HG02884 (cell line): Measurements from ENCODE around the gene LOXHD1.

Experiments
- ATAC-seq: cut with Tn5 transposase; IDR thresholded peaks from one replicate; pipeline ENCODE4 v1.9.1; 2021; ENCODE audit warnings: mild to moderate bottlenecking, moderate library complexity; ENCODE audit not compliant: unreplicated experiment

The LOXHD1 gene

GRCh38 chr18:46627136-46627535 is 29.9 kb downstream of the LOXHD1 start:
- ATAC-seq, result no peak

GRCh38 chr18:46625069-46625468 is 32.0 kb downstream of the LOXHD1 start:
- ATAC-seq, result no peak

GRCh38 chr18:46624127-46624526 is 32.9 kb downstream of the LOXHD1 start:
- no peak for ATAC-seq

DNA sequence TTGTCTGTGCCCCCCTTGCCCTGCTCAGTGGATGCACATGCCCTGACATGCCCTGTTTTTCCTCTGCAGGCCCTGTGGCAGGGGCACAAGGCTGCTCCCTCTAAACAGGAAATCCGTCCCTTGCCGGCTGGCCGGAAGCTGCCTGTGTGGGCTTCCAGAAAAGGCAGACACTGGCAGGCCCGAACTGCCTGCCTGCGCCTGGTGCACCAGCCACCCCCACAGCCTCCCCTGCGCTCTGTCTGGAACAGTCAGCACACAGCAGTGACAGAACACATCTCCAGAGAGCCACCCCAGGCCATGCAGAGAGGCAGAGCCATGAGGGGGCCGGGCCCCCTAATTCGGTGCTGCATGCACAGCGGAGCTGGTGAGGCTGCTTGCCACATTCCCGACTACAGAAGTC is 33.5 kb downstream of the LOXHD1 start:
- ATAC-seq, result no peak

GRCh38 chr18:46622999-46623398 is 34.0 kb downstream of the LOXHD1 start:
- no peak for ATAC-seq

DNA sequence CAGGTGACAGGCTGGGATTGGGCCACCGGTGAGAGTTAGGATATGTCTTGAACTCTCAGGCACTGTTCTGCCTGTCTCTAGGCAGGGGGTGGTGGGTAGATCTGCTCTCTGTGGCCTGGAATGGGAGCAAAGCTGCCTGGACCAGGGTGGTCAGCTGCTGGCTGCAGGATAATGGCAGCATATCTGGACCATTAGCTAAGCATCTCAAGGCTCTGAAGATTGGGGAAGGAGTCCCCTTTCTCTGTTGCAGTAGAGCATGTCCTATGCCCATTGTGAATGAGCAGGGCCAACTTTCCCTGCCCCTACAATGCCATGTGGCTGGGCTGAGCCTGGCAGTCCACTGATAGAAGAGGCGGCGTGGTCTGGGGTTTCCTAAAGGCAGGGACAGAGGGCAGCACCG is 34.6 kb downstream of the LOXHD1 start:
- no peak for ATAC-seq

DNA sequence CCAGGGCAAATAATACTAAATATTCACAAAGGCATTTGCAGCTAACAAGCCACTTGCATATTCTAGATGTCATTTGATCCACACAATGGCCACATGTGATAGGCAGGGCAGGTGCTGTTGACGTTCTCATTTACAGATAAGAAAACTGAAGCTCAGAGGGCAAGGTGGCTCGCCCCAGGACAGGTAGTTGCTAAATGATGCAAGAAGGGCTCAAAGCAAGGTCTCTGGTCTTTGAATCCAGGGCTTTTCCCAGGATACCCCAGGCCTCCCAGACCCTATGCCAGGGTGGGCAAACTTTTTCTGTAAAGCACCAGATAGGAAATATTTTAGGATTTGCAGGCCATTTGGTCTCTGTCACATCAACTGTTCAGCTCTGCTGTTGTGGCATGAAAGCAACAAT is 35.1 kb downstream of the LOXHD1 start:
- no peak for ATAC-seq

DNA sequence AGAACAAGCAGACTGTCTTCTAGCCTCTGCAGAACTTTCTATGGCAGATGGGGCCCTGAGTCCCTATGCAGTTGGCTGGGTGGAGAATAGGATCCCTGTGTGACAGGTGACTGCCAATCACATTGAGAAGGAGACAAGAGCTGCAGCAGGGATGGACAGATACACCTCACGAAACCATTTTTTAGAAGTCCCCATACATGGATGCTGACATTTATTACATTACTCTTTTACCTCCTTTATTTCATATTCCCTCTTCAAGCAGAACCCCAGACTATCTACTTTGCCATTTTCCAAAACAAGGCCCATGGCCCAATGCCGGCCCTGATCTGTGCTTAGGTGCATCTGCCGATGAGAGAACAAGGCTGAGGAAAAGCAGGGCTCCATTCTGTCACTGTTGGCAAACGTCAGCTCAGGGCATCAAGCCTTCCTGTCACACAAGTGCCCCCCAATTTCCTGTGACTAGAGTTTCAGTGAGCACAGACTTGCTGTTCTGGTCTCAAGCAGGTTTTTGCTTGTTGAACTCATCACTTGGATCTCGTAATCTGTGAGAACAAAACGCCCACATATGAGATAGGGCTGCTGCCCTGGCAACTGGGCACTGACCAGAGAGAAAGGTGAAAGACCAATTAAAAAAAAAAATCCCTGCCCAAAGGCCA is 35.8 kb downstream of the LOXHD1 start:
- ATAC-seq, result no peak

GRCh38 chr18:46619559-46619958 is 37.5 kb downstream of the LOXHD1 start:
- ATAC-seq, result no peak

GRCh38 chr18:46615720-46616119 is 41.3 kb downstream of the LOXHD1 start:
- ATAC-seq, result no peak

DNA sequence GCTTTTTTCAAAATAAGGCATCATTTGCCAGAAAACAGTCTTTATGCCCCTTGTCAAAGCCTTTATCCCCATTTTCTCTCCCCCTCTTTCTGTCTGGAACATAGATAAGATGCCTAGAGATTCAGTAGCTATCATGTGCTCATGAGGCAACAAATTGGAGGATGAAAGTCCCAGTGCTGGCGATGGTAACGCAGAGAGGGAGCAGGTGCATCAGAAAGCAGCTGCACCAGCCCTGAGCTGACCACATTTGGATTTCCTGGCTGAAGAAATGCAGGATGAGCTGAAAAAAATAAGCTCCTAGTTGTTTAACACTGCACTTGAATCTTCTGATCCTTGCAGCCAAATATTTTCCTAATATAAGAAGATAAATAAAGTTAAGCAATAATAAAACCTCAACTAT is 48.0 kb downstream of the LOXHD1 start:
- ATAC-seq, result no peak

DNA sequence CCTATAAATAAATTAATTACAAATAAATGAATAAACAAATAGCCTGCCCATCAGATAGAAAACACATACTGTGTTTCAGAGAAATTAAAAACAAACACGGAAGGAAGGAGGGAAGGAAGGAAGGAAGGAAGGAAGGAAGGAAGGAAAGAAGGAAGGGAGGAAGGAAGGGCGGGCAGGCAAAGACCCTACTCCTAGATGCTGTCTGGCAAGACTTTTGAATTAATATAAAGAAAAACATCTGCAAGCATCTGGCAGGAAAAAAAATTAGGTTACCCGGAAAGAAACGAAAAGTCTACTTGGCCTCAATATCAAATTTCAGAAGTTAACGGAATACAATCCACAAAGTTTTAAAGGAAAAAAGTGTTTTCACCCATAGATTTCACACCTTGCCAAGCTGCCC is 49.1 kb downstream of the LOXHD1 start:
- ATAC-seq, result no peak

DNA sequence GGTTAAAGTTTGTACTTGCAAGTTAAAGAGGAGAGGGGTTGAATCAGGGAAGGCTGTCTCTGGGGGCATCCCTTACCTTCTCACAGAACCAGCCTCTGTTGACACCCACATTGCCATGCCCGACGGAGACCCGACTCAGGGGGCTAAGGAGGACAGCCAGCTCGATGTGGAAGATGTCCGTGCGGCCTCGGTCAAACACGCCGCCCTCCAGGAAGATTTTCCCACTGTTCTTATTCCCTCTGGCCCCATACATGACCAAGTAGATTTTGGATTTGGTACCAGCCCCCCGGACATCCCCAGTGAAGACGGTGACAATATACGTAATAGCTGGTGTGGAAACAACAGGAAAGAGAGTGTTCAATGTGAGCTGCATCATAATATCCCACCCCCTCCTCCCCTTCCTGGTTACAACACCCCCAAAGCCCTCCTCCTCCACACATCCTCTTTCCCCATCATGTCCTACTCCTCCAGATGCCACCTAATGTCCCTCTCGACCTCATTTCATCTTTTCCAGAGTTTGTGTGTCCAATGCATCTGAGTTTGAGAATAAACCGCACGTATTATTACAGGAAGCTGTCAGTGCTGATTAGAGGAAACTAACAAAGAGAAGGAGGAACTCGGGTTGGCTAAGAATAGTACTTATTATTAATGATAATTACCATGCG is 55.7 kb downstream of the LOXHD1 start:
- no peak for ATAC-seq

DNA sequence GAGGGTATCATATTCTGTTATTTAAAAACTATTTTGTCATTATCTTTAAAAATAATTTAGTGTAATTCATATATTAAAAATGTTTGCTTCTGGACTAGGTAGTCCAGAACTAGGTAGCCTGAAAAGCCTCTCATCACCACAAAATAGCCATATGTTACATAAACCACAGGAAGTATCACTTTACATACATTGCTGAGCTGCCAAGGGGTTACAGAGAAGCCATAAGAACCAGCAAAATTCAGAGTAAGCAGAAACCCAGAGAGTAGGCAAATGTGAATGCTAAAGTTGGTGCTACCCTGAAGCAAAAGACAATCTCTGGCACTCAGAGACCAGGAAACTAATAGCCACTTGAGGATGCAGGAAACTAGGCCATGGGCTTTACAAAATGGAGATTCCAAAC is 60.9 kb downstream of the LOXHD1 start:
- ATAC-seq, result no peak

DNA sequence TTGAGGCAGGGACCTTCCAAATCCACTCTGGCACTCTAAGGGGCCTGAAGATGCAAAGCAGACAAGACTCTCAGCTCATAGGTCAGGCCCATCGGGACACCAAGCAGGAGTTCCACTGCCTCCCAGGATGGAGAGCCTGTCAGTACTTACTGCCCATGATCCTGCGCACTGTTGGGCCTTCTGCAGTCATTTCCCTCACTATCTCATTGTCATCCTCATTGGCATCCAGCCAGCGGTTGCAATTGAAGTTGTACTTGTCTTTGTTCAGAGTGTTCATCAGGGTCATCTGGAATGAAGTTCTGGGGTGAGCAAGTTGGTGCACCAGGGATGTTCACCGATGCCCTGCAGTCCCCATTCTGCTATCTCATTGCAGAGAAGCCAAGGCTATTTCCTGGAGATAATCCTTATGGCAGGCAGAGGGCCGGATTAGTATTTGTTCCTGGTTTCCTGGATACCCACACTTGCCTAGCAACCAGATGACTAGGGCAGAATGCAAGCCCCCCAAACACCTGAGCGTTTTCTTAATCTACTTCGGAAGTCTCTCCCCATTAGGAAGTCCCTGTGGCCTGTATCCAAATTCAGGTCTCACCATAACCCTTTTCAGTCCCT is 65.1 kb downstream of the LOXHD1 start:
- ATAC-seq, result no peak

GRCh38 chr18:46590103-46590502 is 66.9 kb downstream of the LOXHD1 start:
- no peak for ATAC-seq

DNA sequence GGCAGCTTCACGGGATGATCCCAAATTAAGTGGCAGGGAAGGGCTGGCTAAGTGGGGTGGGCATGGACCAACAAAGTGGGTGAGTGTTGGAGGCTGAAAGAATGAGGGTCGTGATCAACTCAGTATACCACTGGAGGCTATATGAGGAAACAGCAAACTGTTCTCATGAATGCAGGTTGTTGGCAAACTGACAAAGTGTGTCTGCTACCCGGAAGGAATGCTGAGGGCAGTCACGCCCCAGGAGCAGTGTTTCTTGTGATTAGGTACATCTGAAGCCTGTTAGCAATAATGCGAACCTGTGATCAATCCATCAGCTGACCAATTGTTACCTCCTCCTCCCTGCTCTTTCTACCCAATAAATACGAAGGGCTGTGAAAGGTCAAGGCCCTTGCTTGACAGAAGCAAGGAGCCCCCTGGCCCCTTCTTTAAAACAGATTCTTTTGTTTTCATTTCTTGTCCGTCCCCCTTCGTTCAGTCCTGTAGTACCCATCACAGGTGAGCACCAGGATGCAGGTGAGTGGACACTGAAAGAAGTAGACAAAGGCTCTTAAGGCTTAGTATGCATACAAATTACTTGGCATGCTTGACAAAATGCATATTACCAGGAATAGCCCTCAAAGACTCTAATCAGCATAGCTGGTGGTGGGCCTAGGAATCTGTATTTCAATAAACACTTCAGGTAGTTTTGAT is 67.9 kb downstream of the LOXHD1 start:
- no peak for ATAC-seq

DNA sequence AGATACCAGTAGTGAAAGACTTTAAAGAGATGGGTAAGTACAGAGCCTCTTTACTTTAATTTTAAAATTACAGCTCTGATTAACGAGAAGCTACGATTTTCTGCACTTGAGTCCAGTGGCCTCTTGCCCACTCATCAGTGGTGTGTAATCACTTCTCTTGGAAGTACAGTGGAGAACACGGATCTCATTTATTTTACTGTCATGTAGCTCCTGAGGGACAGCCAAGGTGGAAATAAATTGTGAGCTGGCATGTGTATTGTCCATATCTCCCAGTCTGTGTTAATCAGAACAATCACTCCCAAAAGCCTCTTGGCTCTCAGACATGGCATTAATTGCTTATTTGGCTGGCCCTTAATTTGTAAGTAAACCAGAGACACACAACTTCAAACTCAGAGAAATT is 69.4 kb downstream of the LOXHD1 start:
- no peak for ATAC-seq

DNA sequence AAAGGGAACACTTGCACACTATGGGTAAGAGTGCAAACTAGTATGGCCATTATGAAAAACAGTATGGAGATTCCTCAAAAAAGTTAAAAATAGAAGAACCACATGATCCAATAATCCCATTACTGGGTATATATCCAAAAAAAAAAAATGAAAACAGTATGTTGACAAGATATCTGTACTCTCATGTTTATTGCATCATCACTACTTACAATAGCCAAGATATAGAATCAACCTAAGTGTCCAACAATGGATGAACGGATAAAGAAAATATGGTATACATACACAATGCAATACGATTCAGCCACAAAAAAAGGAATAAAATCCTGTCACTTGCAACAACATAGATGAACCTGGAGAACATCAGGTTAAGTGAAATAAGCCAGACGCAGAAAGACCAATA is 73.3 kb downstream of the LOXHD1 start:
- ATAC-seq, result no peak

GRCh38 chr18:46581648-46582047 is 75.4 kb downstream of the LOXHD1 start:
- ATAC-seq, result no peak

DNA sequence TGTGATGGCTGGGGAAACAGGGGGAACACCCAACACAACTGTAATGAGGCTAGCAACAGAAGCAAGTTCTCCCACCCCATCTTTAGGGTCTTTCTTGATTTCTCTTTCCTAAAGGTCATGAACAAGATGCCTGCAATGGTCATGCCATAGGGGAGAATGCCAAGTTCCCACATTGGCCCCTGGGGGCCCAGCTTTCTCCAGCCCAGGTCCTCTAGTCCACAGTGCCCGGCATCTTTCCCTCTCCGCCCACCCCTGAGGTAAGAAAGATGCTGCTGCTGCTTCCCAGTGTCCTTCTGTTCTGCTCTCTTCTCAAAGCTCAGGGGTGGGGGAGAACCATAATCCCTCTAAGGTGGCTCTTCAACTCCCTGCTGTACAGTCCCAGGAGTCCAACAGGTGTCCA is 78.0 kb downstream of the LOXHD1 start:
- no peak for ATAC-seq

GRCh38 chr18:46577546-46577945 is 79.5 kb downstream of the LOXHD1 start:
- no peak for ATAC-seq
